Cardiac fibroblast (primary cell): ENCODE results near the gene USP3.

Experiments used
- DNase-seq, 2 donors: peaks; one replicate each; pipeline versions ENCODE4 v3.0.0 to v3.0.0-alpha.2; 2010; ENCODE audit warnings: low read depth in 2 of 2
- H3K4me3 ChIP-seq, 2 donors: replicated peaks in 1 of 2; 1 replicate in 1 of 2; 2 replicates in 1 of 2; pipeline ENCODE4 v1.5.1; 2011; ENCODE audit warnings: low read depth in 2 of 2, low read length in 2 of 2, mild to moderate bottlenecking in 2 of 2, moderate library complexity in 1 of 2
- TF ChIP-seq, protein P1 (sequence below): IDR thresholded peaks from one replicate; pipeline ENCODE4 v1.5.1; 2011; ENCODE audit warnings: low read depth, mild to moderate bottlenecking, low read length, inconsistent platforms

Gene USP3

GRCh38 chr15:63554337-63554927, 50.0 kb downstream of the USP3 start:
- DNase-seq: peak in 1 of 2 donors; percentile 5
- TF ChIP-seq, protein P1, sequence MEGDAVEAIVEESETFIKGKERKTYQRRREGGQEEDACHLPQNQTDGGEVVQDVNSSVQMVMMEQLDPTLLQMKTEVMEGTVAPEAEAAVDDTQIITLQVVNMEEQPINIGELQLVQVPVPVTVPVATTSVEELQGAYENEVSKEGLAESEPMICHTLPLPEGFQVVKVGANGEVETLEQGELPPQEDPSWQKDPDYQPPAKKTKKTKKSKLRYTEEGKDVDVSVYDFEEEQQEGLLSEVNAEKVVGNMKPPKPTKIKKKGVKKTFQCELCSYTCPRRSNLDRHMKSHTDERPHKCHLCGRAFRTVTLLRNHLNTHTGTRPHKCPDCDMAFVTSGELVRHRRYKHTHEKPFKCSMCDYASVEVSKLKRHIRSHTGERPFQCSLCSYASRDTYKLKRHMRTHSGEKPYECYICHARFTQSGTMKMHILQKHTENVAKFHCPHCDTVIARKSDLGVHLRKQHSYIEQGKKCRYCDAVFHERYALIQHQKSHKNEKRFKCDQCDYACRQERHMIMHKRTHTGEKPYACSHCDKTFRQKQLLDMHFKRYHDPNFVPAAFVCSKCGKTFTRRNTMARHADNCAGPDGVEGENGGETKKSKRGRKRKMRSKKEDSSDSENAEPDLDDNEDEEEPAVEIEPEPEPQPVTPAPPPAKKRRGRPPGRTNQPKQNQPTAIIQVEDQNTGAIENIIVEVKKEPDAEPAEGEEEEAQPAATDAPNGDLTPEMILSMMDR: no peak

GRCh38 chr15:63555507-63555906, 51.1 kb downstream of the USP3 start:
- no peak overlapping the region for H3K4me3 ChIP-seq
- no peak for DNase-seq
- TF ChIP-seq, protein P1: no peak

More at GRCh38 chr15:63554337-63554927, 50.0 kb downstream of the USP3 start:
- no peak overlapping the region for H3K4me3 ChIP-seq

DNA sequence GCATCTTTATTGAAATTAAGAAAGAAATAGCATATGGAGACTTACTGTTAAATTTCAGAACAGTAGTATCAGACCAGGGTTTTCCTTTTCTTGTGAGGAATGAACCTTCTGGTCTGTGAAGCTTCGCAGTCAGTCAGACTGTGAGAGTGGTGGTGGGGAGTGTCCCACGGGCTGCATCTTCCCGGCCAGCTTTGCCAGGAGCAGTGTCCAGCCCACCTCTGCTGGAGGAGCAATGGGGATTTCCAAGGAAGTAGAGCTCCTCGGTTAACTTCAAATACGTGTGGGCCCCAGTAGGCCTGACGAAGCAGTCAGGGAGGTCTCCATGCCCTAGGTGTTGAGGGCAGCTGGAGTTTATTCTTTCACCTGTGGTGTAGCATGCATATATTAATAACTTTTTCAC, 51.9 kb downstream of the USP3 start:
- TF ChIP-seq, protein P1: no peak
- no peak overlapping the region for H3K4me3 ChIP-seq
- no peak for DNase-seq

DNA sequence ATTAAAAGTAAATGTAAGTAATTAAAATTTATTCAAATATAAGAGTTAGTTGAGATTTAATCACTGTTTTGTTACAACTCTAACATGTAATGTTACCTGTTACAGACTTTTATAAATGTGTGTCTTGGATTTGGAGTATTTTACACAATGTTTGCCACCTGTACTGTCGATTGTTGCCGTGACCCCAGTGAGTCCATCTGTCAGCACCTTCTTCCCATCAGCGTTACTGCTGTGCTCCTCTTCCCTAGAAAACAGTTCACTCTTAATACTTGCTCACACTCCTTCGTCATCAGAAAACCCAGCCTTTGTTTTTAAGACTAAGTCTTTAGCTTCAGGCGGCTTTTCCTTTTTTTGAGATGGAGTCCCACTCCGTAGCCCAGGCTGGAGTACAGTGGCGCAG, 52.3 kb downstream of the USP3 start:
- TF ChIP-seq, protein P1: no peak
- no peak overlapping the region for H3K4me3 ChIP-seq
- DNase-seq: no peak

- H3K4me3 ChIP-seq: no peak overlapping the region
- no peak for DNase-seq
- TF ChIP-seq, protein P1: no peak
These were observed 55.4 kb downstream of the USP3 start for GRCh38 chr15:63559753-63560152.

GRCh38 chr15:63560741-63561448, 56.5 kb downstream of the USP3 start:
- no peak overlapping the region for H3K4me3 ChIP-seq
- no peak for DNase-seq
- TF ChIP-seq, protein P1: no peak
